ENCODE measurements around the gene RAB27A.

- TF ChIP-seq CTCF (IDR thresholded peaks at IDR 0.05) (no peak), ZFX (IDR thresholded peaks at IDR 0.05; ENCODE audit: borderline replicate concordance) (no peak)
Observed at GRCh38 chr15:55254916-55255679, 34.5 kb downstream of the RAB27A start.
